IMR-90 (cell line): Measurements from ENCODE around the gene CORO1C. TPM values are rescaled to one million over a fixed set of nuclear protein-coding genes. Genes with fewer than 3 reads are reported as not detected.

Experiments
- ATAC-seq: fragments of 200-7000 bp; cut with Tn5 transposase; 2 replicates; pipeline ENCODE4 v1.9.1; 2020; ENCODE audit warnings: low read depth, mild to moderate bottlenecking, moderate library complexity
- BruUV-seq: library from RNA; stranded (reverse); fragments of 400-500 nt; replicated peaks from 2 replicates; lab custom pipeline; 2021; lab: Mats Ljungman, UMichigan
- CTCF ChIA-PET: fragments of 300-600 bp; formaldehyde crosslinking; extraction: SDS; loops from one replicate; lab custom pipeline; 2021; ENCODE audit warnings: antibody characterized with exemption; lab: Yijun Ruan, JAX
- POLR2A ChIA-PET: fragments of 300-600 bp; sonication (Branson Sonifier 250); formaldehyde crosslinking; loops from one replicate; lab custom pipeline; 2022; ENCODE audit warnings: antibody characterized with exemption; ENCODE audit not compliant: unreplicated experiment; lab: Charles Lee
- DNase-seq: peaks from one replicate; pipeline ENCODE4 v3.0.0; 2013
- H2AFZ ChIP-seq: replicated peaks from 2 replicates; pipeline ENCODE3; 2013; ENCODE audit warnings: low read length, mild to moderate bottlenecking; ENCODE audit not compliant: poor library complexity
- H2AK5ac ChIP-seq: 2 replicates; pipeline ENCODE4 v1.6.1; 2013; ENCODE audit warnings: low read depth, low read length, inconsistent platforms
- H2AK9ac ChIP-seq: replicated peaks from 2 replicates; pipeline ENCODE3; 2013; ENCODE audit warnings: mild to moderate bottlenecking, low read depth, low read length, moderate library complexity; ENCODE audit not compliant: poor library complexity
- H2BK120ac ChIP-seq: 2 replicates; pipeline ENCODE4 v1.6.1; 2013; ENCODE audit warnings: low read depth, low read length, inconsistent platforms
- H2BK15ac ChIP-seq: 3 replicates; pipeline ENCODE4 v1.6.1; 2013; ENCODE audit warnings: low read depth, low read length, inconsistent platforms
- H2BK20ac ChIP-seq: 2 replicates; pipeline ENCODE4 v1.6.1; 2013; ENCODE audit warnings: low read depth, mild to moderate bottlenecking, inconsistent platforms, low read length, moderate library complexity
- H2BK5ac ChIP-seq: 2 replicates; pipeline ENCODE4 v1.6.1; 2013; ENCODE audit warnings: mild to moderate bottlenecking, low read depth, low read length, inconsistent platforms; ENCODE audit not compliant: poor library complexity, severe bottlenecking
- H3K14ac ChIP-seq: replicated peaks from 2 replicates; pipeline ENCODE4 v1.6.1; 2013; ENCODE audit warnings: low read depth, low read length, inconsistent platforms
- H3K18ac ChIP-seq: 2 replicates; pipeline ENCODE4 v1.6.1; 2013; ENCODE audit warnings: low read depth, low read length, control low read depth
- H3K23ac ChIP-seq: 2 replicates; pipeline ENCODE4 v1.6.1; 2013; ENCODE audit warnings: low read depth, low read length, inconsistent platforms
- H3K27ac ChIP-seq: 2 replicates; pipeline ENCODE4 v1.5.1; 2013; ENCODE audit warnings: mild to moderate bottlenecking, control low read depth, low read length; ENCODE audit not compliant: insufficient read depth
- H3K27me3 ChIP-seq: 2 replicates; pipeline ENCODE4 v1.6.1; 2013; ENCODE audit warnings: low read length; ENCODE audit not compliant: control insufficient read depth, insufficient read depth
- H3K36me3 ChIP-seq: 2 replicates; pipeline ENCODE4 v1.6.1; 2013; ENCODE audit warnings: low read length, mixed read lengths; ENCODE audit not compliant: control insufficient read depth, insufficient read depth
- H3K4ac ChIP-seq: 2 replicates; pipeline ENCODE4 v1.6.1; 2013; ENCODE audit warnings: low read depth, low read length, inconsistent platforms
- H3K4me1 ChIP-seq: 2 replicates; pipeline ENCODE4 v1.6.1; 2013; ENCODE audit warnings: low read length, mixed read lengths; ENCODE audit not compliant: control insufficient read depth, insufficient read depth
- H3K4me2 ChIP-seq: 2 replicates; pipeline ENCODE4 v1.6.1; 2013; ENCODE audit warnings: low read depth, mild to moderate bottlenecking, control low read depth, low read length, moderate library complexity
- H3K4me3 ChIP-seq: 2 replicates; pipeline ENCODE4 v1.5.1; 2013; ENCODE audit warnings: low read depth, mild to moderate bottlenecking, control low read depth, low read length, moderate library complexity; ENCODE audit not compliant: insufficient read depth
- H3K56ac ChIP-seq: 2 replicates; pipeline ENCODE4 v1.6.1; 2013; ENCODE audit warnings: low read length, inconsistent platforms; ENCODE audit not compliant: insufficient read depth; ENCODE audit errors: extremely low read depth
- H3K79me1 ChIP-seq, 2 experiments: 2 replicates each; pipeline ENCODE4 v1.6.1; 2013; ENCODE audit warnings: low read length in 2 of 2, inconsistent platforms in 1 of 2, low read depth in 1 of 2
- H3K9ac ChIP-seq: 2 replicates; pipeline ENCODE4 v1.6.1; 2013; ENCODE audit warnings: low read depth, low read length, control low read depth
- H3K9me1 ChIP-seq: 2 replicates; pipeline ENCODE4 v1.6.1; 2013; ENCODE audit warnings: low read length, inconsistent platforms; ENCODE audit not compliant: insufficient read depth
- H3K9me3 ChIP-seq: 2 replicates; pipeline ENCODE4 v1.6.1; 2013; ENCODE audit warnings: low read length; ENCODE audit not compliant: control insufficient read depth, insufficient read depth
- H4K20me1 ChIP-seq: 2 replicates; pipeline ENCODE4 v1.6.1; 2013; ENCODE audit warnings: low read length, inconsistent platforms; ENCODE audit not compliant: insufficient read depth
- H4K5ac ChIP-seq: 2 replicates; pipeline ENCODE4 v1.6.1; 2013; ENCODE audit warnings: mild to moderate bottlenecking, low read depth, low read length, control low read depth
- H4K8ac ChIP-seq, 2 experiments: 2 replicates each; pipeline ENCODE4 v1.6.1; 2013; ENCODE audit warnings: low read depth in 2 of 2, low read length in 2 of 2, control low read depth in 1 of 2, inconsistent platforms in 1 of 2
- H4K91ac ChIP-seq: 2 replicates; pipeline ENCODE4 v1.6.1; 2013; ENCODE audit warnings: low read depth, low read length, inconsistent platforms; ENCODE audit not compliant: insufficient read depth
- CEBPB ChIP-seq: IDR thresholded peaks from 2 replicates; pipeline ENCODE4 v1.6.1; 2012; ENCODE audit warnings: low read depth, low read length, improper control_type of control experiment
- RAD21 ChIP-seq: IDR thresholded peaks from 2 replicates; pipeline ENCODE4 v1.6.1; 2012; ENCODE audit warnings: low read length, improper control_type of control experiment
- WGBS, 2 experiments: methylation state at CpG; one replicate each; pipeline versions ENCODE4 v1.1.5 to v1.1.7; 2013; ENCODE audit warnings: missing lambda C conversion rate in 2 of 2; ENCODE audit not compliant: insufficient read length in 1 of 2; ENCODE audit errors: extremely low coverage in 2 of 2; 5-methylcytosine and 5-hydroxymethylcytosine counted together
- dilution Hi-C: fragments of 300-500 bp; cut with HindIII; formaldehyde crosslinking; loops from one replicate; pipeline ENCODE4 v1.14.3; 2018; ENCODE audit warnings: low sequenced_read_pairs; ENCODE audit not compliant: unreplicated experiment
- in situ Hi-C: fragments of 300-500 bp; cut with MboI; formaldehyde crosslinking; loops from 3 replicates; pipeline ENCODE4 v1.14.3; 2019; ENCODE audit warnings: low sequenced_read_pairs, inconsistent platforms, mixed read lengths
- intact Hi-C: fragments of 100-400 bp; cut with micrococcal nuclease; formaldehyde crosslinking; loops from 2 replicates; pipeline ENCODE4 v1.10.0; 2022
- polyA plus RNA-seq, 3 experiments: library from polyadenylated mRNA; depleted of rRNA; stranded (reverse); fragments of >200 nt; gene quantifications; 2 replicates each; pipeline ENCODE4 v1.2.3, GENCODE V29; 2012; ENCODE audit warnings: low replicate concordance in 1 of 3
- total RNA-seq: library from RNA; depleted of rRNA; stranded (reverse); fragments of >200 nt; gene quantifications from 2 replicates; pipeline ENCODE4 v1.2.3, GENCODE V29; 2012

CORO1C gene
- total and polyA plus RNA-seq, 2 of the 4 experiments (the other 2 are of a cell fraction), result 675 to 1,100 TPM

GRCh38 chr12:108691998-108692808, 39.1 kb downstream of the CORO1C start:
- Histone ChIP-seq H4K20me1 (peaks cover 57% of the 10 kb centered on the region), H2AK9ac (peak overlapping the region; percentile 86), H3K79me1 (peaks cover 8 to 44% of the 10 kb centered on the region in 2 experiments; a peak in 3 of 4 replicates), H3K56ac (peak overlapping the region; percentile 80), H2BK120ac (peak overlapping the region; percentile 95), H4K91ac (peak overlapping the region; percentile 89), H3K4me1 (peaks cover 32% of the 10 kb centered on the region), H4K5ac (peak overlapping the region; percentile 41), H4K8ac (peak overlapping the region; percentile 63 to 93), H2BK5ac (peak overlapping the region; percentile 90), H3K27ac (peak overlapping the region; percentile 88), H3K23ac (peak overlapping the region; percentile 84), H3K4ac (peak overlapping the region; percentile 97), H3K14ac (peak overlapping the region; percentile 95), H2AK5ac (peak overlapping the region; percentile 97), H2BK20ac (peak overlapping the region; percentile 83), H3K9me1 (peaks cover 6% of the 10 kb centered on the region; the same call in 1 of the 2 replicates), H3K27me3 (no peaks in the 10 kb centered on the region), H3K36me3 (peaks cover 8% of the 10 kb centered on the region), H3K4me2 (peak overlapping the region; percentile 67), H3K9ac (peak overlapping the region; percentile 61), H3K18ac (peak overlapping the region; percentile 74), H3K9me3 (no peaks in the 10 kb centered on the region), H3K4me3 (no peak overlapping the region), H2AFZ (no peak overlapping the region), H2BK15ac (peak overlapping the region; percentile 91; the same call in 2 of the 3 replicates)
- intact Hi-C loops (loop anchor here (1.0 kb wide), 4 partner anchors 28 to 111 kb away; no protein-coding TSS in a partner anchor), in situ Hi-C loops (no loop called here), dilution Hi-C loops (no loop called here)
- POLR2A ChIA-PET, result interaction anchor here (0.5 to 1.4 kb wide), 4 partner anchors 23 to 158 kb away, joined by 4 to 9 read pairs (median 6); no protein-coding TSS in a partner anchor
- TSS peak; percentile 68 for BruUV-seq
- DNase-seq, result peak; percentile 34
- 13% methylated on average over 5 of the region's 9 CpGs; no CpG with 5 or more reads in 1 of the 2 experiments for WGBS, 2 experiments
- CTCF ChIA-PET, result interaction anchor here (0.8 to 2.3 kb wide), 3 partner anchors 8 to 27 kb away, joined by 3 to 7 read pairs (median 3); no protein-coding TSS in a partner anchor
- ATAC-seq, result no peak
- TF ChIP-seq CEBPB (peak; percentile 11; the same call in 1 of the 2 replicates), RAD21 (no peak)
